OCI-M2 (cell line): Measurements from ENCODE around the gene RBFOX2.
"Not testable (repeated sequence)": the region's sequence is repeated elsewhere in the genome, so short reads cannot be mapped to it uniquely, and the experiment has no call there.

Experiments used
- DNase-seq: peaks from one replicate; lab custom pipeline; 2025; ENCODE audit not compliant: unreplicated experiment; lab: John Stamatoyannopoulos, UW

Gene RBFOX2

DNA sequence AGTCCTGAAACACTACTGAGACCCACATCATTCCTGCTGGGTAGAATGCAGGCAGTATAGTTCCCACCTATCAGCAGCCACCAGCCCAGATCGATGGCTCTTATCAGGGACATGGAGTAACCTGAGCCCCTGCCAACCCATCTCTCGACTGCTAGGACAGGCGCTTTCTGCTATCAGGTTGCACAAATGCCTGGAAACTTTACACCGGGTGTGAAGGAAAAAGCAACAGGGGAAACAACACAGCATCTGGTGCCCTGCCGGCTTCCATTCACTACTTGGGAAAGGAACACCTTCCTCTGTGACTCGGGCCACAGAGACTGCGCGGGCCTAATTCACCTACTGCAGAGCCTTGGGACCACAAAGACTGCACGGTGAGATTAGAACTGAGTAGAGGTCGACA, 18.5 kb downstream of the RBFOX2 start:
- no peak for DNase-seq

DNA sequence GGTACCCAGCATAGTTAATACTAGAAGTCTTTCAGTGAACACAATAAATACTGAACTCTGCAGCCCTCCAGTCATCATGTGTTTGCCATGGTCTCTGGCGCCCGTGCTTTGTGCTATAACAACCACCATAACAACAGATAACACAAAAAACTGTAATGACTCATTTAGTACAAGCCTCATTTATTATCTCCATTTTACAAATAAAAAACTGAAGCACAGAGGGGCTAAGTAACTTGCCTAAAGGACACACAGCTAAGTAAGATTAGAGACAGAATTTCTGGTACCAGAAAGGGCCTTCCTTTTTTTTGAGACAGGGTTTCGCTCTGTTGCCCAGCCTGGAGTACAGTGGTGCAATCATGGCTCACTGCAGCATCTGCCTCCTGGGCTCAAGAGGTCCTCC, 19.5 kb downstream of the RBFOX2 start:
- DNase-seq: no peak

- no peak for DNase-seq
Measured at GRCh38 chr22:36008565-36008964, 20.1 kb downstream of the RBFOX2 start.

DNA sequence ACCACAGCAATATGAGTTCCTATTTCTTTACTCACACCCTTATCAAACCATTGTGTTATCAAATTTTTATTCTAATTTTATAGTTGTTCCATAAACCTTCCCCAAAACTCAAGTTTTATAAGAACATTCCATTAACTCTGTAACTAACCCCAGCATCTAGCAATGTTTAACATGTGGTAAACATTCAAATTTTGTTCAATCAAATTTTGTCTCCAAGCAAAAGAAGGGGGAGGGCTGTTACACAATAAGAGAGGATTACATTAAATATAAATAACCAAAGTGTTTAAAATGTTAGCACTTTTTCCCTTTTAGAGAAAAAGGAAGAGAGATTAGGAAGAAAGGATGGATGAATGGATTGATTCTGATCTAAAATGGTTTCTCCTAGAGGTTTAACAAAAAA, 20.5 kb downstream of the RBFOX2 start:
- no peak for DNase-seq

- DNase-seq: no peak
Measured at GRCh38 chr22:36003972-36004674, 24.5 kb downstream of the RBFOX2 start.

DNA sequence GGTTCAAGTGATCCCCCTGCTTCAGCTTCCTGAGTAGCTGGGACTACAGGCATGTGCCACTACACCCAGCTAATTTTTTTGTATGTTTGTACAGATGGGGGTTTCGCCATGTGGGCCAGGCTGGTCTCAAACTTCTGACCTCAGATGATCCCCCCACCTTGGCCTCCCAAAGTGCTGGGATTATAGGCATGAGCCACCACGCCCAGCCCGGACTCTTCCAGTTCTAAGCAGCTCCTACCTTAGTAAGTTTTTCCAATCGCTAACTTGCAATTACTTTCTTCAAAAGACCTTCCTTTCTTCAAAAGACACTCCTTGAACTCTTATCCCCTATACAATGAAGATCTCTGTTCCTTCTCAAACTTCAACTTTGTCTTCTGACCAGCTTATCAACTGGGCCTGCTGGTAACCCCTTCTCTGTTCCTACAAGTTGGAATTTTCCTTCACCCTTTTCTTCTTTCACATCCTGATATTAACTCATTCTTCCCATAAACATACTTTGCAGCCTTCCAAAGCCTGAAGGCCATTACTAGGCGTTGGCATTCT, 25.8 kb downstream of the RBFOX2 start:
- DNase-seq: no peak

DNA sequence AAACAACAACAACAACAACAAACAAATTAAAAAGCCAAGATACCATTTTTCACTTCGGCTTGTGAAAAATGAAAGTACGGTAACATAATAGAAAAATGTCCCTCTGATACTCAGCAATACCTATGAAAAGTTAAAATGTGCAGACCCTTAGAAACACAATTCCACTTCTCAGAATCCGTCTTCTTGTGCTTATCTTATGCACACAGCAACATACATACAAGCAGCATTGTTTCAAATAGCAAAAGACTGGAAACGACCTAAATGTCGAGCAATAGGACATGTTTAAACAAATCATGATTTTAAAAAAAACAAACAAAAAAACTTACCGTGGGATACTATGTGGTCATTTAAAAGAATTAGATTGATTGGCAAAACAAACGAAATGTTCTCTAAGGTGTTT, 26.5 kb downstream of the RBFOX2 start:
- DNase-seq: no peak

- DNase-seq: no peak
Measured at GRCh38 chr22:35998748-35999147, 29.9 kb downstream of the RBFOX2 start.

DNA sequence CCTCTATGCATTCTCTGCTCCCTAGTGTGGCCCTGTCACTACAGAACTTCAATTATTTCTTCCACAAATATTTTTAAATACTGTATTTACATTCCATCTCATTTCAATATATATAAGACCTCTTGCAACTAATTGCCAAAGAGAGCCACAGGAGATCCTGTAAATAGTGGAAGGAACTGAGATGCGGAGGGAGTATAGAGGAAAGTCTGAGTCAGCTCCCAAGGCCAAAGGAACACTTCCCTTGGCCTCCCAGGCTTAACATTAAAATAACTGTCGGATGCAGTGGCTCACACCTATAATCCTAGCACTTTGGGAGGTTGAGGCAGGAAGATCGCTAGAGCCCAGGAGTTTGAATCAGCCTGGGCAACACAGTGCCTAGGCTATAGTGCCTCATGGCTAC, 31.2 kb downstream of the RBFOX2 start:
- no peak for DNase-seq

GRCh38 chr22:35996596-35996995, 32.0 kb downstream of the RBFOX2 start:
- DNase-seq: no peak

DNA sequence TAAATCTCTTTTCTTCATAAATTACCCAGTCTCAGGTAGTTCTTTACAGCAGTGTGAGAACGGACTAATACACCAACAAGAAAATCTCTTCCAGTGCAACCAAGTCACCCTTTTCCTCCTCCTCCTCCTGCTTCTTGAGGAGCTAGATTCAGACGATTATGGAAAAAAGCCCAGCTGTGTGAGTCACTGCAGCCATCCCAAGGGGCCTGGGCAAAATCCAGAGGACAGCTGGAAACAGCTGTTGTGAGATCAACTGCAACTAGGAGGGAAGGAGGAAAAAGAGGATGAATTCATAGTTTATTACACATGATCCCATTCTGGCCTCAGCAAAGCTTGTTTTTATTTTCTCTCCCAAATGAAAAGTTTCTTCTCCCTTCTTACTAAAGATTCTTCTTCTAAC, 32.9 kb downstream of the RBFOX2 start:
- no peak for DNase-seq

- no peak for DNase-seq
Measured at GRCh38 chr22:35995348-35995747, 33.3 kb downstream of the RBFOX2 start.

GRCh38 chr22:35993727-35994126, 34.9 kb downstream of the RBFOX2 start:
- DNase-seq: not testable (repeated sequence)

- DNase-seq: no peak
Measured at GRCh38 chr22:35993048-35993714, 35.4 kb downstream of the RBFOX2 start.

DNA sequence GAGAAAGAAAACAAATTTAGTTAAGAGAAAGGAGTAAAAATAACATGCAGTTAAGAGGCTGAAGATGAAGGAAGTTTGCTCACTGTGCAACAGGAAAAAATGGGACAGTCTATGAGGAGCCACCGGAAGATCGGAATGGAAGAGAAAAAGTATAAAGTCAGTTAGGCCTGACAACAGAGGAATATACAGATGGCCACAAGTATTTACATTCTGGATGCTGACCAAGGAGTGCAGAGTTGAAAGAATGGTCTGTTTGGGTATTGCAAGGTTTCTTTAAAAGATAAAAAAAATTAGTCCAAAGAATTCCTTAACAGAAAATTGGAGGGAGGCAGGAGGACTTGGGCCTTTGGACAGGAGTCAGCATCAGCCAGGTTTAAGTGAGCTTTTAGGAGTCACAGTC, 37.5 kb downstream of the RBFOX2 start:
- no peak for DNase-seq

- no peak for DNase-seq
Measured at GRCh38 chr22:35988030-35988429, 40.6 kb downstream of the RBFOX2 start.

DNA sequence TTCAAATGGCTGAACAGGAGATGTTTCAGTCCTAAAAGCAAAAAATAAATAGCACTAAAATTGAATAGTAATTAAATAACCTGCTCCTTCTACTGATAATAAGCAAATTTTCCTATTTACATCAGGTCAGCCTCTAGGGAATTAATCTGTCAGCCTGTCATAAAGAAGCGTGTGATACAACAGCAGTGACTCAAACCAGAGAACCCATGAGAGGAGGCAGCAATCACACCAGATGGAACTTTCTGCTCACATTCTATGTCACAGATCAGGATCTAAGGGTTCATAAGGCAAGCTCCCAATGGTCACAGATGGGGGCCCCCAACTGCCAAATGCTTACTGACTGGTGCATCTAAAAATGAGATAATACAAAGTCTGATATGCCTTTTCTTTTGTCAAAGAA, 41.1 kb downstream of the RBFOX2 start:
- no peak for DNase-seq

DNA sequence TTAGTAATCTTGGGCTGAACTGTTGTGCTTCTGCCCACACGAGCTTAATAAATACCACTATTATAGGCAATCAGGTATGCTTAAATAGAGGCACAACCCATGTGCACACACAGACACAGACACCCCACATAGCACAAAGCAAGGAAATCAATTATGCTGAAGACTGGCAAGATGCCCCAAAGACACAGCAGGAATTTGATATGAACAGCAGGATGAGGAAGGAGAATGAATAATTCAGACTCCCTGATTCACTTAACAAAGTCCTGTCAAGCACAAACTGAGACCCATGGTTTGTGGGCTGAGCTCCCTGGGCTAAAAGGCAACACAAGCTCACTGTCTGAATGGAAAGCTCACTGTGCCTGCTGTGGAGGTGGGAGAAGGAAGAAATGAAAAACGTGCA, 42.5 kb downstream of the RBFOX2 start:
- DNase-seq: no peak

GRCh38 chr22:35985371-35985770, 43.3 kb downstream of the RBFOX2 start:
- DNase-seq: no peak

DNA sequence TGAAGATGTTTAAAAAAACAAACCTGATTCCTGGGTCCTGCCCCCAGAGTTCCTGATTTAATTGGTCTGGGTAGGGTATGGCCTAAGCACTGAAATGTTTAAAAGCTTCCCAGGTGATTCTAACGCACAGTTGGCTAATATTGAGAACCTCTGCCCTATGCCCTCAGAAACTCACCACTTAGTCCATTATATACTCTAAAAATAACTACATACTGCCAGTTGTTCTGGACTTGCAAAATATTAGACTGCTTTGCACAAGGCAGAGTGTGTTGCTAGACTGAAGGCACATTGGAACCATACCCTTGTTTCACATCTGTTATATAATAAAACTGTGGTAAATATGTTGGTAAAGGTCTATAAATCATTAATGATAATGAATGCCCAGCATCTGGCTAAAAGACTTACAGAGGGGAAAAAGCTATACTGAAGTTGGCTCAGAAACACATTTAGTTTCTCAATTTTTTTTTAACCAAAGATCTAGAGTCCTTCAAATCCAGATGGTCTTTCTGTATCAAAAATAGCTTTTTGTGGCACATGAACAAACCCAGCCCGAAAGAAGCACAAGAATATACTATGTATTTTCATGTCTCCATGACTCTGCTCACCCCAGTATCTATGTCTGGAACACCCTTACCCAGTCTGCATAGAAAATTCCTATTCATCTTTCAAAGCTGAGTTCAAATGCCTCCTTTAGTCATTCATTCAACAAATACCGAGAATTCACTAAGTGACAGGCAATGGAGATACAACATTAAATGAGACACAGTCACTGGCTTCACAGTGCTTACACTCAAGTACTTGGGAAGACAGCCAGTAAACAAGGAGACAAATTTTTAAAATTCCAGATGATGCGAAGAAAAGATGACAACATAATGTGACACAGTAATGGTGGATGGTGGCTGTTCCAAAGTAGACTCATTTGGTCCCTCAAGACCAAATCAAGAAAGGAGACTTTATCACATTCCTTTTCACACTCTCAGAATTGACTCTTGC, 44.1 kb downstream of the RBFOX2 start:
- DNase-seq: no peak

GRCh38 chr22:35981900-35982299, 46.7 kb downstream of the RBFOX2 start:
- no peak for DNase-seq
